Mammary epithelial cell (primary cell): Measurements from ENCODE around the gene TERB1.

Experiments used
- CTCF ChIP-seq, 2 donors: IDR thresholded peaks in 1 of 2; conservative IDR thresholded peaks in 1 of 2; 2 replicates each; pipeline ENCODE4 v1.5.1; 2011 to 2012; ENCODE audit warnings: inconsistent platforms in 2 of 2, low read length in 2 of 2, mild to moderate bottlenecking in 2 of 2, control low read depth in 1 of 2, low read depth in 1 of 2; ENCODE audit not compliant: insufficient read depth in 1 of 2; ENCODE audit errors: extremely low read depth in 1 of 2
- EZH2 ChIP-seq: IDR thresholded peaks from 2 replicates; pipeline ENCODE4 v1.6.1; 2012; ENCODE audit warnings: low read length, inconsistent platforms, borderline replicate concordance

GRCh38 chr16:66787427-66787826 is 14.0 kb downstream of the TERB1 start:
- TF ChIP-seq CTCF (conservative IDR thresholded peaks at IDR 0.05 in 1 of 2, IDR thresholded peaks at IDR 0.05 in 1 of 2; ENCODE audit: extremely low read depth in 1 of 2, insufficient read depth in 1 of 2, low read depth in 1 of 2, low read length in 2 of 2), result no peak
- TF ChIP-seq EZH2, result no peak
